SK-N-SH treated with all-trans-retinoic acid at 6 μM for 48 hours (cell line): Measurements from ENCODE around the gene VEGFB.

Source experiments
- ATAC-seq: fragments of 200-7000 bp; cut with Tn5 transposase; 3 replicates; pipeline ENCODE4 v1.9.1; 2020; ENCODE audit warnings: mild to moderate bottlenecking, moderate library complexity
- BACH2 ChIP-seq: fragments of 250-450 bp; sonication (Bioruptor Pico); IDR thresholded peaks from 2 replicates; pipeline ENCODE4 v1.9.0; 2021; ENCODE audit warnings: mild to moderate bottlenecking, borderline replicate concordance
- CREB5 ChIP-seq: fragments of 250-450 bp; sonication (Bioruptor Pico); IDR thresholded peaks from 2 replicates; pipeline ENCODE4 v1.5.1; 2020; ENCODE audit warnings: low read depth, mild to moderate bottlenecking, moderate library complexity
- CSDC2 ChIP-seq: fragments of 250-450 bp; sonication (Bioruptor Pico); IDR thresholded peaks from 2 replicates; pipeline ENCODE4 v1.5.0; 2020; ENCODE audit warnings: mild to moderate bottlenecking, moderate library complexity
- CSRNP3 ChIP-seq: fragments of 250-450 bp; sonication (Bioruptor Pico); IDR thresholded peaks from 2 replicates; pipeline ENCODE4 v1.5.1; 2021; ENCODE audit warnings: mild to moderate bottlenecking, moderate library complexity
- ESRRG ChIP-seq: fragments of 250-450 bp; sonication (Bioruptor Pico); IDR thresholded peaks from 2 replicates; pipeline ENCODE4 v1.6.1; 2021; ENCODE audit warnings: mild to moderate bottlenecking
- GLIS3 ChIP-seq: fragments of 250-450 bp; sonication (Bioruptor Pico); IDR thresholded peaks from 2 replicates; pipeline ENCODE4 v1.5.0; 2020; ENCODE audit warnings: mild to moderate bottlenecking, moderate library complexity
- ISL1 ChIP-seq: fragments of 250-450 bp; sonication (Bioruptor Pico); IDR thresholded peaks from 2 replicates; pipeline ENCODE4 v2.1.2; 2022; ENCODE audit warnings: mild to moderate bottlenecking, moderate library complexity
- OSR1 ChIP-seq: fragments of 250-450 bp; sonication (Bioruptor Pico); IDR thresholded peaks from 2 replicates; pipeline ENCODE4 v1.8.0; 2022; ENCODE audit warnings: moderate library complexity, mild to moderate bottlenecking, inconsistent platforms
- PATZ1 ChIP-seq: fragments of 250-450 bp; sonication (Bioruptor Pico); IDR thresholded peaks from 2 replicates; pipeline ENCODE4 v1.8.0; 2020; ENCODE audit warnings: mild to moderate bottlenecking, moderate library complexity, borderline replicate concordance
- POU6F1 ChIP-seq: fragments of 250-450 bp; sonication (Bioruptor Pico); IDR thresholded peaks from 2 replicates; pipeline ENCODE4 v1.8.0; 2021; ENCODE audit warnings: low read depth, mild to moderate bottlenecking, moderate library complexity, borderline replicate concordance
- PPARA ChIP-seq: fragments of 250-450 bp; sonication (Bioruptor Pico); IDR thresholded peaks from 2 replicates; pipeline ENCODE4 v1.5.0; 2020; ENCODE audit warnings: mild to moderate bottlenecking, borderline replicate concordance
- RARB ChIP-seq: fragments of 250-450 bp; sonication (Bioruptor Pico); IDR thresholded peaks from 2 replicates; pipeline ENCODE4 v1.8.0; 2021; ENCODE audit warnings: mild to moderate bottlenecking, moderate library complexity
- SNAI2 ChIP-seq: fragments of 250-450 bp; sonication (Bioruptor Pico); IDR thresholded peaks from 2 replicates; pipeline ENCODE4 v1.5.0; 2020; ENCODE audit warnings: mild to moderate bottlenecking, moderate library complexity
- TCF4 ChIP-seq: fragments of 250-450 bp; sonication (Bioruptor Pico); IDR thresholded peaks from 2 replicates; pipeline ENCODE4 v1.8.0; 2021; ENCODE audit warnings: mild to moderate bottlenecking, moderate library complexity, borderline replicate concordance
- TOX ChIP-seq: fragments of 250-450 bp; sonication (Bioruptor Pico); IDR thresholded peaks from 2 replicates; pipeline ENCODE4 v1.8.0; 2021; ENCODE audit warnings: mild to moderate bottlenecking, moderate library complexity, borderline replicate concordance
- ZC3H10 ChIP-seq: fragments of 250-450 bp; sonication (Bioruptor Pico); IDR thresholded peaks from 2 replicates; pipeline ENCODE4 v1.5.1; 2021; ENCODE audit warnings: mild to moderate bottlenecking, moderate library complexity
- ZFP30 ChIP-seq: fragments of 450-650 bp; formaldehyde crosslinking; IDR thresholded peaks from 2 replicates; pipeline ENCODE4 v1.5.0; 2022; ENCODE audit warnings: mild to moderate bottlenecking, moderate library complexity
- ZNF70 ChIP-seq: fragments of 450-650 bp; formaldehyde crosslinking; IDR thresholded peaks from 2 replicates; pipeline ENCODE4 v1.5.0; 2020; ENCODE audit warnings: mild to moderate bottlenecking, moderate library complexity
- ZNF8 ChIP-seq: fragments of 450-650 bp; formaldehyde crosslinking; IDR thresholded peaks from 2 replicates; pipeline ENCODE4 v1.5.0; 2020; ENCODE audit warnings: mild to moderate bottlenecking, moderate library complexity
- TF ChIP-seq, protein P1 (sequence below): fragments of 250-450 bp; sonication (Bioruptor Pico); IDR thresholded peaks from 2 replicates; pipeline ENCODE4 v1.5.0; 2020; ENCODE audit warnings: mild to moderate bottlenecking, moderate library complexity

VEGFB gene

DNA sequence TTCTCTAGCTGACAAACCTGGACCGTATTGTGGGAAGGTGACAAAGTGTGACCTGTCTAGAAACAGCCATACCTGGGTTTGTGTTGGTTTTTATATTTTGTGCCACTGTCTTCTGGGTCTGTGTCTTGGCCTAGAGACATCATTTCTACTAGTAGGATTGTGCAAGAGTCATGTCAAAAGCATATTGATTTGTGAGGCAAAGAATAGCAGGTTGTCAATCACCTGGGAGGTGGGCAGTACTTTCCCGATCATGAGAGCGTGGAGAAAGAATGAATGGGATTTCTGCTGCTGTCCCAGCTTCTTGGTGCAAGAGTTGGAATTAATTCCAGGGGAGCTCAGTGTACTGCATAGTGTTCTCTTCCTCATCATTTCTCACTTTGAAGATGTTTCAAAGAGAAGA lies 32.8 kb upstream of the VEGFB start:
- TF ChIP-seq CSDC2 (CRISPR knock-in tag) (no peak), OSR1 (CRISPR knock-in tag) (no peak), CREB5 (CRISPR knock-in tag) (no peak), ZNF70 (CRISPR knock-in tag) (no peak), ZNF8 (CRISPR knock-in tag) (no peak), ZC3H10 (CRISPR knock-in tag) (no peak), TCF4 (CRISPR knock-in tag) (no peak), CSRNP3 (CRISPR knock-in tag) (no peak), BACH2 (CRISPR knock-in tag) (no peak), RARB (CRISPR knock-in tag) (no peak), PPARA (CRISPR knock-in tag) (no peak), GLIS3 (CRISPR knock-in tag) (no peak), SNAI2 (CRISPR knock-in tag) (no peak), TOX (CRISPR knock-in tag) (no peak), ZFP30 (CRISPR knock-in tag) (no peak), POU6F1 (CRISPR knock-in tag) (no peak), ESRRG (CRISPR knock-in tag) (no peak)
- TF ChIP-seq, protein P1, sequence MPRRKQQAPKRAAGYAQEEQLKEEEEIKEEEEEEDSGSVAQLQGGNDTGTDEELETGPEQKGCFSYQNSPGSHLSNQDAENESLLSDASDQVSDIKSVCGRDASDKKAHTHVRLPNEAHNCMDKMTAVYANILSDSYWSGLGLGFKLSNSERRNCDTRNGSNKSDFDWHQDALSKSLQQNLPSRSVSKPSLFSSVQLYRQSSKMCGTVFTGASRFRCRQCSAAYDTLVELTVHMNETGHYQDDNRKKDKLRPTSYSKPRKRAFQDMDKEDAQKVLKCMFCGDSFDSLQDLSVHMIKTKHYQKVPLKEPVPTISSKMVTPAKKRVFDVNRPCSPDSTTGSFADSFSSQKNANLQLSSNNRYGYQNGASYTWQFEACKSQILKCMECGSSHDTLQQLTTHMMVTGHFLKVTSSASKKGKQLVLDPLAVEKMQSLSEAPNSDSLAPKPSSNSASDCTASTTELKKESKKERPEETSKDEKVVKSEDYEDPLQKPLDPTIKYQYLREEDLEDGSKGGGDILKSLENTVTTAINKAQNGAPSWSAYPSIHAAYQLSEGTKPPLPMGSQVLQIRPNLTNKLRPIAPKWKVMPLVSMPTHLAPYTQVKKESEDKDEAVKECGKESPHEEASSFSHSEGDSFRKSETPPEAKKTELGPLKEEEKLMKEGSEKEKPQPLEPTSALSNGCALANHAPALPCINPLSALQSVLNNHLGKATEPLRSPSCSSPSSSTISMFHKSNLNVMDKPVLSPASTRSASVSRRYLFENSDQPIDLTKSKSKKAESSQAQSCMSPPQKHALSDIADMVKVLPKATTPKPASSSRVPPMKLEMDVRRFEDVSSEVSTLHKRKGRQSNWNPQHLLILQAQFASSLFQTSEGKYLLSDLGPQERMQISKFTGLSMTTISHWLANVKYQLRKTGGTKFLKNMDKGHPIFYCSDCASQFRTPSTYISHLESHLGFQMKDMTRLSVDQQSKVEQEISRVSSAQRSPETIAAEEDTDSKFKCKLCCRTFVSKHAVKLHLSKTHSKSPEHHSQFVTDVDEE (CRISPR knock-in tag): no peak
- TF ChIP-seq, all 23 proteins: peak for 0
- ATAC-seq: no peak

DNA sequence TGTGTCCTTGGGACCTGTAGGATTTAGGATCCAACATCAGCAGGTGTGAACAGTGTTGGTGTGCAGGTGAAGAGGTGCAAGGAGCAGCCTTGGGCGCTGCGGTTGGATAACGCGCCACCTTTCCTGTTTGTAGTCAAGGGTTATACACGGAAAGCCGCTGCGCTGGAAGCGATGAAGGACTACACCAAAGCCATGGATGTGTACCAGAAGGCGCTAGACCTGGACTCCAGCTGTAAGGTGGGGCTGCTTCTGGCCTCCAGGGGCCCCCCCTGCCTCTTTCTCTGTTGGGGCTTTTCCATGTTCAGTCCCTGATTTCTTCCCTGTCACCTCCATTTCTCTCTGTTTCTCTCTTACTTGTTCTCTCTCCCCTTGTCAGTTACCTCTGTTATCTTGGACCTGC lies 31.4 kb upstream of the VEGFB start:
- TF ChIP-seq PPARA (CRISPR knock-in tag): no peak
- TF ChIP-seq, protein P1 (CRISPR knock-in tag): no peak
- TF ChIP-seq ZNF8 (CRISPR knock-in tag): no peak
- no peak for TF ChIP-seq RARB (CRISPR knock-in tag)
- TF ChIP-seq ZFP30 (CRISPR knock-in tag): no peak
- no peak for ATAC-seq

DNA sequence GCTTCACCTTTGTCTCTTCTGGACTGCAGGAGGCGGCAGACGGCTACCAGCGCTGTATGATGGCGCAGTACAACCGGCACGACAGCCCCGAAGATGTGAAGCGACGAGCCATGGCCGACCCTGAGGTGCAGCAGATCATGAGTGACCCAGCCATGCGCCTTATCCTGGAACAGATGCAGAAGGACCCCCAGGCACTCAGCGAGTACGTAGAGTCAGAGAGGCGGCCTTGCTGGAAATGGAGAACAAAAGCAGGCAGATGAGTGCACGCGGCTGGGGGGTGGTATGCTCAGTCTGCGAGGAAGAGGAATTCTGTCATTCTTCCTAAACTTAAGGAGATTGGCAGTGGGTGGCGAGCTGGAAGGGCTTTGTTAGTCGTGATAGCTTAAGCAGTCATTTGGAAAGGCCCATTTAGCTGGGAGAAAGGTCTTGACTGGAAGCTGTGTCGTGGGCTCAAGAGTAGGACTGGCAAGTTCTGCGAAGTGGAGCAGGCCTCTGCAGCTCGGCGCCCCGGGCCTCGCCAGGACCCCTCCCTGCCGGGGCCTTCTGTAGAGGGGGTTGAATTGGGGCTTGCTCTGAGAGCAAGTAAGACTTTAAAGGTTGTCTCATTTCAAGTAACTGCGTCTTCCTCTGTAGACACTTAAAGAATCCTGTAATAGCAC lies 30.8 kb upstream of the VEGFB start:
- no peak for ATAC-seq
- TF ChIP-seq BACH2 (CRISPR knock-in tag): no peak
- TF ChIP-seq SNAI2 (CRISPR knock-in tag): no peak
- no peak for TF ChIP-seq ISL1 (CRISPR knock-in tag)
- TF ChIP-seq CREB5 (CRISPR knock-in tag): no peak
- no peak for TF ChIP-seq TCF4 (CRISPR knock-in tag)
- TF ChIP-seq ESRRG (CRISPR knock-in tag): no peak
- TF ChIP-seq PATZ1 (CRISPR knock-in tag): no peak
